Stomach (tissue), 4 donors: ENCODE data around the gene FBXL2.

Experiments used
- CTCF ChIP-seq, 7 experiments: fragments of 450-650 bp in 4 of 7; fragments of 200-600 bp in 3 of 7; sonication (generic) in 3 of 7; IDR thresholded peaks; one replicate each; pipeline ENCODE4 v1.5.1; 2016 to 2019; ENCODE audit warnings: antibody characterized with exemption in 7 of 7, control low read depth in 2 of 7, mild to moderate bottlenecking in 1 of 7
- EP300 ChIP-seq: sonication (generic); formaldehyde crosslinking; IDR thresholded peaks from one replicate; pipeline ENCODE4 v1.6.1; 2017; ENCODE audit warnings: antibody characterized with exemption

GRCh38 chr3:33273628-33274027, 3.6 kb upstream of the FBXL2 start:
- TF ChIP-seq EP300 = no peak
- TF ChIP-seq CTCF (IDR thresholded peaks at IDR 0.05) = no peak
